CD4-positive, alpha-beta T cell (primary cell): ENCODE data around the gene RAB40A. TPM values are rescaled to one million over a fixed set of nuclear protein-coding genes. Genes with fewer than 3 reads are reported as not detected.
"Not testable (repeated sequence)": the region's sequence is repeated elsewhere in the genome, so short reads cannot be mapped to it uniquely, and the experiment has no call there.

ENCODE experiments used
- ATAC-seq: fragments of 200-7000 bp; cut with Tn5 transposase; one replicate; pipeline ENCODE4 v1.10.0; 2022; ENCODE audit warnings: mild to moderate bottlenecking; ENCODE audit not compliant: poor library complexity
- CTCF ChIA-PET: fragments of 350-600 bp; sonication (Branson Sonifier 250); formaldehyde crosslinking; loops from one replicate; lab custom pipeline; 2021; ENCODE audit warnings: antibody characterized with exemption, inconsistent platforms; lab: Charles Lee
- POLR2A ChIA-PET: fragments of 350-600 bp; sonication (Branson Sonifier 250); formaldehyde crosslinking; loops from one replicate; lab custom pipeline; 2021; ENCODE audit warnings: antibody characterized with exemption, inconsistent platforms; lab: Charles Lee
- DNase-seq, 14 experiments: peaks; one replicate each; pipeline ENCODE4 v3.0.0-alpha.2; 2013 to 2020; ENCODE audit warnings: mixed read lengths in 2 of 14
- H3K27ac ChIP-seq, 2 donors: one replicate each; pipeline versions ENCODE4 v1.5.1 to v1.7.0; 2013; ENCODE audit warnings: low read length in 2 of 2, low read depth in 1 of 2, mild to moderate bottlenecking in 1 of 2
- H3K27me3 ChIP-seq, 2 experiments: 1 replicate in 1 of 2; 2 replicates in 1 of 2; pipeline versions ENCODE4 v1.6.1 to v1.7.0; 2013; ENCODE audit warnings: low read length in 2 of 2, control low read depth in 1 of 2, mild to moderate bottlenecking in 1 of 2, moderate library complexity in 1 of 2; ENCODE audit not compliant: insufficient read depth in 2 of 2, control insufficient read depth in 1 of 2
- H3K36me3 ChIP-seq: one replicate; pipeline ENCODE4 v1.6.1; 2013; ENCODE audit warnings: low read length, control low read depth; ENCODE audit not compliant: insufficient read depth
- H3K4me1 ChIP-seq: one replicate; pipeline ENCODE4 v1.6.1; 2013; ENCODE audit warnings: low read length, control low read depth; ENCODE audit not compliant: insufficient read depth
- H3K4me3 ChIP-seq: one replicate; pipeline ENCODE4 v1.5.1; 2013; ENCODE audit warnings: mild to moderate bottlenecking, low read length, moderate library complexity
- H3K9me3 ChIP-seq, 2 experiments: 1 replicate in 1 of 2; 2 replicates in 1 of 2; pipeline versions ENCODE4 v1.6.1 to v1.7.0; 2013; ENCODE audit warnings: low read length in 2 of 2, mild to moderate bottlenecking in 2 of 2, control low read depth in 1 of 2, moderate library complexity in 1 of 2; ENCODE audit not compliant: control insufficient read depth in 1 of 2, insufficient read depth in 1 of 2
- H3K27ac Mint-ChIP-seq: one replicate; pipeline ENCODE4 v1.8.0; 2020; ENCODE audit warnings: mixed read lengths
- H3K27me3 Mint-ChIP-seq: one replicate; pipeline ENCODE4 v1.8.0; 2021; ENCODE audit warnings: mixed read lengths
- H3K36me3 Mint-ChIP-seq: one replicate; pipeline ENCODE4 v1.8.0; 2021; ENCODE audit warnings: low read depth, mixed read lengths
- H3K4me1 Mint-ChIP-seq: one replicate; pipeline ENCODE4 v1.8.0; 2021; ENCODE audit warnings: low read depth, mixed read lengths
- H3K4me3 Mint-ChIP-seq: one replicate; pipeline ENCODE4 v1.8.0; 2020; ENCODE audit warnings: mild to moderate bottlenecking, mixed read lengths
- H3K9me3 Mint-ChIP-seq: one replicate; pipeline ENCODE4 v1.8.0; 2020; ENCODE audit warnings: mixed read lengths
- CTCF ChIP-seq: fragments of 200-600 bp; IDR thresholded peaks from one replicate; pipeline ENCODE4 v1.8.0; 2022; ENCODE audit warnings: antibody characterized with exemption, mild to moderate bottlenecking
- intact Hi-C, 2 experiments: fragments of 100-400 bp; cut with DNase I in 1 of 2; cut with micrococcal nuclease in 1 of 2; formaldehyde crosslinking; loops; one replicate each; pipeline versions ENCODE4 v1.15.1 to v1.9.0; 2023 to 2025; cut with DNase I, micrococcal nuclease
- total RNA-seq, 174 experiments: library from RNA in 2 of 174; stranded (reverse) in 2 of 174; gene quantifications; one replicate each; pipeline ENCODE4 v1.2.3 and lab custom pipeline; 2021 to 2026

RAB40A gene
- total RNA-seq, 2 experiments from 2014 or later = 0.16 TPM; not detected in 1

GRCh38 chrX:103475381-103475780 is 43.9 kb downstream of the RAB40A start:
- H3K9me3 Mint-ChIP-seq = no peaks in the 10 kb centered on the region
- ChIA-PET CTCF (no interaction called here), POLR2A (no interaction called here)
- no peaks in the 10 kb centered on the region for H3K27me3 ChIP-seq
- no peak for TF ChIP-seq CTCF
- no peaks in the 10 kb centered on the region for H3K4me1 ChIP-seq
- H3K4me1 Mint-ChIP-seq = no peaks in the 10 kb centered on the region
- intact Hi-C loops = no loop called here
- no peak overlapping the region for H3K27ac ChIP-seq
- H3K36me3 Mint-ChIP-seq = no peaks in the 10 kb centered on the region
- no peaks in the 10 kb centered on the region for H3K27me3 Mint-ChIP-seq
- ATAC-seq (no peak), DNase-seq (no peak)
- H3K9me3 ChIP-seq = no peaks in the 10 kb centered on the region
- no peak overlapping the region for H3K4me3 Mint-ChIP-seq
- no peaks in the 10 kb centered on the region for H3K36me3 ChIP-seq
- H3K4me3 ChIP-seq = no peak overlapping the region
- H3K27ac Mint-ChIP-seq = no peak overlapping the region

DNA sequence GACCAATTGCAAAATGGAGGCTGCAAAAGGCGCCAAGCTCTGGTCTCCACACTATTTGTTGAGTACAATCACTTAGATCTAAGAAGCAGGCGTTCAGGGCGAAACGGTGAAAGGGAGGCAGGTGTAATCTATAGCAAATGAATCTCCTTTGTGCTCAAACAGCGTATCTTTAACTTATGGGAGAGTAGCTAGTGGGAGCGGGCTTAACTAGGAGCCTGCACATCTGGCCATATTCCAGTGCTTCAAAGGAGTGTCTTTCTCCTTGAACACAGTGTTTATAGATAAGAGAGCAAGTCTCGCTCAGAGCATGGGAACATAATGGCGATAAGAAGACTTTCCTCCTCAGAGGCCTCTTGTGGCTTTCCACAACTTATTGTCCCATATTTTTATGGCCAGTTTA is 49.3 kb downstream of the RAB40A start:
- H3K27ac Mint-ChIP-seq, H3K36me3 ChIP-seq, H3K9me3 ChIP-seq, H3K27me3 ChIP-seq, H3K9me3 Mint-ChIP-seq, H3K36me3 Mint-ChIP-seq, H3K27me3 Mint-ChIP-seq, H3K27ac ChIP-seq, H3K4me3 Mint-ChIP-seq, H3K4me3 ChIP-seq, H3K4me1 ChIP-seq, intact Hi-C loops, POLR2A ChIA-PET, H3K4me1 Mint-ChIP-seq, DNase-seq, ATAC-seq: not testable (repeated sequence)
- CTCF ChIA-PET = interaction anchor here (0.8 kb wide), 1 partner anchor 11 kb away, joined by 3 read pairs; no protein-coding TSS in a partner anchor

DNA sequence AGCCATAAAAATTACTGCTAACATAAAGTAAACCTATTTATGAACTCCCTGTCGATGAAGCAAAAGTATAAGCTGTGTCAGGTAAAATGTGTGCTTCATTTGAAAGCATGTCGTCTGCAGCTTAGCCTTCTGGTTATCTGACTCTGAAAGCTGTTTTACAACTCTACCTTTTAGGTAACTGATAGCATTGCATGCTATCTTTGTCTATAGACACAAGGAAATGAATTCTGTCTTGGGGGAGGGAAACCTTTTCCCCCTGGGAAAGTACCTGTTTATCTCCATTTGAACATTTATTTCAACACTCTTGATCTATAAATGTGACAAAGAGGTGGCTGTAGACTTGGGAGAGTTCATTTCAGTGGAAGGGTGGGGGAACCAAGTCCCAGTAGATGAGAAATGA is 51.4 kb downstream of the RAB40A start:
- no peak overlapping the region for H3K27ac Mint-ChIP-seq
- no peaks in the 10 kb centered on the region for H3K9me3 Mint-ChIP-seq
- ATAC-seq (no peak), DNase-seq (no peak)
- TF ChIP-seq CTCF = no peak
- no peak overlapping the region for H3K4me3 ChIP-seq
- ChIA-PET POLR2A (no interaction called here), CTCF (no interaction called here)
- intact Hi-C loops = no loop called here
- no peak overlapping the region for H3K4me3 Mint-ChIP-seq
- H3K36me3 Mint-ChIP-seq = no peaks in the 10 kb centered on the region
- peaks cover 4% of the 10 kb centered on the region for H3K4me1 Mint-ChIP-seq
- H3K27me3 Mint-ChIP-seq = no peaks in the 10 kb centered on the region
- H3K27ac ChIP-seq = no peak overlapping the region
- peaks cover 7% of the 10 kb centered on the region for H3K4me1 ChIP-seq
- no peaks in the 10 kb centered on the region for H3K36me3 ChIP-seq
- H3K9me3 ChIP-seq = no peaks in the 10 kb centered on the region
- no peaks in the 10 kb centered on the region for H3K27me3 ChIP-seq

DNA sequence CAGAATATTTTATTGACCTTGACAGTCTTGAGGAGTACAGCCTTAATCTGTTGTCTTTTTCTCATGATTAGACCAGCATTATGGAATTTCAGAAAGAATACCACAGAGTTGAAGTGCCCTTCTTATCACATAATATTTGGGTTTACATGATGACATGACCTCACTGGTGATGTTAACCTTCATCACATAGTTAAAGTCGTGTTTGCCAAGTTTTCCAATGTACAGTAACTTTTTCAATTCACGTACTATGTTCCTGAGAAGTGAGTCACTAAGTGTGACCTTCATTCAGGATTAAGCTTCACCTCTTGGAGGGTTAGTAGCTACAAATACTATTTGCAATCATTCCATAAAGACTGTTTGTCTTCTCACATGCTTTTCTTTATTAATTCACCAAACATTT is 52.1 kb downstream of the RAB40A start:
- Histone ChIP-seq H3K27me3 (no peaks in the 10 kb centered on the region), H3K36me3 (no peaks in the 10 kb centered on the region), H3K9me3 (no peaks in the 10 kb centered on the region), H3K27ac (no peak overlapping the region), H3K4me3 (no peak overlapping the region), H3K4me1 (peaks cover 7% of the 10 kb centered on the region)
- POLR2A ChIA-PET = no interaction called here
- Mint-ChIP-seq H3K4me1 (peaks cover 4% of the 10 kb centered on the region), H3K27me3 (no peaks in the 10 kb centered on the region), H3K36me3 (no peaks in the 10 kb centered on the region), H3K27ac (no peak overlapping the region), H3K4me3 (no peak overlapping the region), H3K9me3 (no peaks in the 10 kb centered on the region)
- intact Hi-C loops = no loop called here
- CTCF ChIA-PET = no interaction called here
- TF ChIP-seq CTCF = no peak
- ATAC-seq (no peak), DNase-seq (no peak)
